ENCODE data around the gene CDH15.
"Not testable (repeated sequence)": the region's sequence is repeated elsewhere in the genome, so short reads cannot be mapped to it uniquely, and the experiment has no call there.

The CDH15 gene

DNA sequence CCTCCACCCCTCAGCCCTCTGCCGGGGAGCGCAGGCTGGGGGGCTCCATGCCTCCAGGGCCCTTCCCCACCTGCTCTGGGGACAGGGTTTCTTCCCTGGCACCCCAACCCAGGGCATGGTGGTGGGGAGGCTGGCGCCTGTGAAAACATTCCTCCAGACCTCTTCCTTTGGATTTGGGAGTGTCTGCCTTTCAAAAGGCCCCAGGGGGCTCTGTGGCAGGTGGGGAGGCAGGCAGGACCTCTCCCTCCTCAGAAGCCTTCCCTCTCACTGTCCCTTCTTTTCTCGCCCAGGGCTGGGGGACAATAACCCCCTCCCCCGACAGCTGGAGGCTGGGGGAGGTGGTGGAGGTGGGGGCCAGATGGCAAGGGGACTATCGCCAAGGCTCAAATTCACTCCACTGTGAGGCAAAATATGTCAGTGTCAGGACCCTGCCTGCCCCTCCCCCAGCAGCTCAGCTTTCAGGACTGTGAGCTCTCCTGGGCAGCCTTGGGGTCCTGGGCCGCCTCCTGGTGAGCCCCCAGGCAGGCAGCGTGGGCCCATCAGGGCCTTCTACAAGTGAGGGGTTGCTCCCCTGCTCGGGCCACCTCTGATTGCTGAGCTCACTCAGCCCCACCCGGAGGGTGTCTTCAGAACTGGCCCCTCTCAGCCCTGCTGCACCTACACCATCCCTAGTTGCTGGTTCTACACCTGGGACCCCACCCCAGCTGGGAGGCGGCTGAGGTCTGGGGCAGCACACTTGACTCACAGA lies 1.8 kb downstream of the CDH15 start:
- DNase-seq, result no peak

DNA sequence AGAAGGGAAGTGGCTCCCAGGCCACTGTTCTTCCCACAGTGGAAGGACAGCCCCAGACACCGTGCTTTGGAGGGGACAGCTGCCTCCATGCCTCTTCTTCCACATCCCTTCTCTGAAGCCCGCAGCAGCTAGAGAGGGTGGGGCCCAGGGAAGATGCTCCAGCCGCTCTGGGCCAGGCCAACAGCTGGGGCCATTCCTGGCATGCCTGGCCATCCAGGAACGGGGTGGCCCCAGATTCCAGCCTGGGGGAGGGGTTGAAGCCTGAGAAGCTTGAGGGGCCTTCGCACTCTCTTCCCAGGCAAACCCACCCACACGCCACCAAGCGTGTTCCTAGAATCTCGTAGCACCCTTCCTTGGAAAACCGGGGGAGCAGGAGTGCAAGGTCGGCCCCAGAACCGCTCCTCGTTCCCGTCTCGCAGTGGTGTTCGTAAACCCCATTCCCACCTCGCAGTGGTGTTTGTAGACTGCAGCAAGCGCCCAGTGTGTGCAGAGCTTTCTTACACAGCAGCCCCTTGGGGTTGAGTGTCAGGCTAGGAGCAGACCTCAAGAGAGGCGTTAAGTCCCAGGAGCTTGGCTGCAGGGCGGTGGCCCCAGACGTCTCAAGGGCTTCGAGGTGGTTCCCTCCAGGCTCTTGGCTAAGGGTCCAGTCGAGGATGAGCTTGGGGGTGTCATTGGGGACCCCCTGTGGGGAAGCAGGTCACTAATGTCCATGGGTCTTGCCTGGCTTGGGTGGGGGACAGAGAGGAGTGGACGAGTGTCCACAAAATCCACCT lies 2.7 kb downstream of the CDH15 start:
- DNase-seq, result no peak

DNA sequence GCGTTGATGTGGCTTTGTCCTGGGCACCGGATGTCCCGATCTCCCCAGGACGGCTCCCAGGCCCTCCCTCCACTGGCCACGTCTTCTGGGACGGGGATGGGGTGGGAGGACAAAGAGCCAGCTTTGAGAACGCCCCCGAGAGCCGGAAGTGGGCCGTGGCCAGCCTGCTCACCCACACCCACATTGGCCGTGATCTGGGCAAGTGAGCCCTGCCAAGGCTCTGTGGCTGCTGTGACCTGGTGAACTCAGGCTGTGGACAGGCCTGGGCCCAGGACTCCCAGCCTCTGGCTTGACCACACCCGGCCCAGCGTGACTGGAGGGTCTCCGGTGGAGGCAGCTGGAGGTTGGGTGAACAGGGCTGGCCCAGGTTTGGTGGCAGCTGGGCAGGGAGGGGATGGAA lies 3.3 kb downstream of the CDH15 start:
- DNase-seq, result no peak

DNA sequence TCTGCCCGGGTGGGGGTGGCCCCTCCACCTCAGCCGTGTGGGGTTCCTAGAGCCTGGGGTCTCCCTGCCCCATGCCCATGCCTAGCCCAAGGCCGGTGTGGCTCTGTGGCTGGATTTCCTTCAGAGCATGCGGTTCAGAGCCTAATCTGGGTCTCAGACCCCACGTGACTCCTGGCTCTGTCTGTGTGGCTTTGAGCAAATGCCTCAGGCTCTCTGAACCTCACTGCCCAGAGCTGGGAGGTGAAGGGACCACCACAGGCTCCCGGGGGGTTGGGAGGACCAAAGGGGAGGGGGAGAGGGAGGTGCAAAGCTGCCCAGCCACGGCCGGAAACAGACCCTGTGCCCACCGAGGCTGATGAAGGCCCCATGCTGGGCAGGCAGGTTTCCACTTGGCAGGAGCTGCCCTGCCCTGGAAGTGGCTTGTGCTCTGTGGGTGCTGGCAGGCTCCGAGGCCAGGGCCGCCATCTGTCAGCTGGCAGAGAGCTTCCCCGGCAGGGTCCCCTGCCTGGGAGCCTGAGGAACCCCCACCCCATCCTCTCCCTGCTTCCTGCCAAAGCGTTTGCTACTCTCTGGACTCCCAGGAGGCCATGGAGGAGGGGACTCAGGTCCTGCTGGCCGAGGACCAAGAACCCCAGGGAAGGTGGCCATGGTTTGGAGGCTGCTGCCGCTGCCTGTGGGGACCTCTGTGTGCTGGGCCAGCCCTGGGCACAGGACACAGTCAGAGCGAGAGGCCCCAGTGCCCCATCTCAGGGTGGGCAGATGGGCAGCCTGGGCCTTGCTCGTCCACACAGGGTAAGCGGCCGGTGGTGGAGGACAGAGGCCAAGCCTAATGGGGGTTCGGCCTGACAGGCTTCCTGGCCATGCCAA lies 4.0 kb downstream of the CDH15 start:
- no peak for DNase-seq

DNA sequence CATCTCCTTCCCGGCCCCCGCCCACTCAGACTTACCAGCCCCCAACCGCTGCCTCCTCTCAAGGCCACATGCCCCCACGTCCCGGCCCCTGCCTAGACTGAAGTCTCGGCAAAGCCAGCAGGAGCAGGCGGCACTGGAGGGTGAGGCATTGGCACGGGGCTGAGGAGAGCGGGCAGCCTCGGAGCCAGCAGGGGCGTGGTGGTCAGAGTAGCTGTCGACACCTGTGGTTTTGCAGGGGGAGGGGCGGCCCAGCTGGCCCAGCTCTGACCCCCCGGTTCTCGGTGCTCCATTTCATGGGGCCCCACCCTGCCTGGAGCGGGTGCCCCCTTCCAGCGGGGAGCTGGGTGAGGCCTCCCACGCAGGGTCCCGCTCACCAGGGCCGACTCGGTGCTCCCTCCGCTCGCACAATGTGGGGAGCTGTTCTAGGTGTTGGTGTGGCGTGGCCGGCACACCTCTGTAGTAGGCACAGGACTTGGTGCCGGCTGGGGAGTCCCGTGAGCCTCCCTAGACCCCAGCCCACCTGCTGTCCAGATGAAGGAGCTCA lies 4.7 kb downstream of the CDH15 start:
- DNase-seq, result no peak

DNA sequence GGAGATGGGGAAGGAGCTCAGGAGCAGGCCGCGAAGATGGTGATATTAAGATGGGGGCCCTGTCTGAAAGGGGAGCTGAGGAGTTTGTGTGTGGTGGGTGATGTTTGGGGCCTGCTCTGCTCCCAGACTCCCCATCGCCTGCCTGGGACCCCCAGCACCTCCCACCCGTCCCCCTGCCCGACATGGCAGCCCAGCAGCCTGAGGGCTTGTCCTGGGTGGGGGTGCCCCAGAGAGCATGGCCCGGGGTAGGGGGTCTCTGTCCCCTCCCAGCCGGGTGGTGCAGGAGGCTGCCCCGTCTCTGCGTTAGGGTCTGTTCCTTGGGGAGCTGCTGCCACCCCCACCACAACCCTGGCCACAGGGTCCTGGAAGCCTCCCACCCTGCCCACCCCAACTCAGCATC lies 5.2 kb downstream of the CDH15 start:
- no peak for DNase-seq

DNA sequence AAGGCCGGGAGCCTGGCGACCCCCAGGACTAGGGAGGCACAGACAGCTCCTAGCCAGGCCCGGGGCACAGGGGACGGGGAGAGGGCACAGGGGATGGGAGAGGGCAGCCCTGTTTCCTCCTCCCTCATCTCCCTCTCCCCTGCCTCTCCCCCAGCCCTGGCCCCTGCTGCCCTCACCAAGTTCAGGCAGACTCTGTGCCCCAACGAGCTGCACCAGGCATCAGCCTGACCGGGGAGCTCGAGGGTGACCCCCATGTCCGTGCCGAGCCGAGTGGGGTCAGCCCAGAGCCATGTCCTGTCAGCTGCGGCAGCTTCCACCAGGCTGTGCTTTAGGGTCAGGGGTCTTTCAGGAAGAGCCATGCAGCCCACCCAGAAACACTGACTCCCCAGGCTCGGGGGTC lies 6.0 kb downstream of the CDH15 start:
- no peak for DNase-seq

DNA sequence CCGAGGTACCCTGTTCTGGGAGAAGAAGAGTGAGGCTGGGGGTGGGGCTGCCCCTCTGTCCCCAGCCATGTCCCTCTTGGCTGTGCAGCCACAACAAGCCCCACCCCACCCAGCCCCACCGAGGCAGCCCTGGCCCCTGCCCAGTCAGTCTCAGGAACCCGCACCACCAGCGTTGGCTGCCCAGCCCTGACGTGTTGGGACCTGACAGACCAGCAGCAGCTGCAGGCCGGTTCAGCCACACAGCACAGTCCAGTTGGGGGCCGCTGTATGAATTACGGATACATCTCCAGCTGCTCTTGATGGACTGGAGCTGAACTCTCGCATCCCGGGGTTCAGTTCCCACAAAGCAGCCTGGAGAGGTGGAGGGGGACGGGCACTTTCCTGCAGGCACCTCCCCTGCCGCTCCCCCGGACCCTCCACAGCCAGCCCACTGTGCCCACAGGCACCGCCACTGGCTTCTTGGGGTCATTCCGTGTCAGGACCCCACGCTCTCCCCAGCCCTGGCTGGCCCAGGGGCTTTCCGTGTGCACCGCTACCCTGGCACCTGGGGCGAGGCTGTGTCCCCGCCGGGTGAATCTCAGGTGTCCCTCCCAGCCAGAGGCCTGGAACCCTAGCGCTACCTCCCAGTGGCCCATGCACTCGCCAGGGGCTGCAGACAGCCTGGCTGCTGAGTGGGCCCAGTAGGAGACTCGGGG lies 7.1 kb downstream of the CDH15 start:
- no peak for DNase-seq

DNA sequence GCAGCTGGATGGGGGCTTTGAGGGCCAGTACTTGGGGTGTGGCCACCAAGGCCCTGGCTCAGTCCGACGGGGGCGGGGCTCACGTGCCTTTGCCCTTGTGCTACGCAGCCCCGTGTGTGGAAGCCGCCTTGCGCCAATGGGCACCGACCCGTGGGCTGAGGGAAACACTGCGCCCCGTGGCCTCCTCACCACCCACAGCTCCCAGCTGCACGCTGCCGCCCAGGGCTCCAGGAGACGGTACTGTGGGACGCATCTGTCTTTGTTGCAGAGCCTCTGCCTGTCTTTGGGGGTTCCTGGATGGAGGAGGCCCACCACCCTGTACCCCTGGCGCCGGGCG lies 7.6 kb downstream of the CDH15 start:
- no peak for DNase-seq

DNA sequence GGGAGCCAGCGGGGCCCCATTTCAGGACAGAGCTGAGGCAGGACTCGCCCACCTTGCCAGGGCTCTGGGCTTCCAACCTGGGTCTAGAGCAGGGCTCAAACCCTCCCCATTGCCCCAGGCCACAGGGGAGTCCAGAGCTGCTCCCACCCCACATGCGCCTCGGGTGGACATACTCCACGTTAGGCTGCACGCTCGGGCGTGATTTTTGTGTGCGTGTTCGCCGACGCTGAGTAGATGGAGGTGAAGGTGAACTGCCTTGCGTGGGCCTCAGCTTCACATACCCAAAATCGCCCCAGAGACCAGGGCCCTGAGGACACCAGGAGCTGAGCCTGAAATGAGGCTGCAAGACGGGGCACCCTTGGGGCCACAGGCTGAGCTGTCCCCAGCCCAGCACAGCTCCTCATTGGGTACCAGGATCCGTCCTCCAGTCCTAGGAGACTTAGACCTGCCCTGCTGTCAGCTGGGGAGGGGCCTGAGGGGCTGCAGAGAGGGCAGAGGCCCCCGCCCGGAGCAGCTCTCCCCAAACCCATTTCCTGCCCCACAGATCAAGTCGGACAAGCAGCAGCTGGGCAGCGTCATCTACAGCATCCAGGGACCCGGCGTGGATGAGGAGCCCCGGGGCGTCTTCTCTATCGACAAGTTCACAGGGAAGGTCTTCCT lies 8.2 kb downstream of the CDH15 start:
- no peak for DNase-seq

DNA sequence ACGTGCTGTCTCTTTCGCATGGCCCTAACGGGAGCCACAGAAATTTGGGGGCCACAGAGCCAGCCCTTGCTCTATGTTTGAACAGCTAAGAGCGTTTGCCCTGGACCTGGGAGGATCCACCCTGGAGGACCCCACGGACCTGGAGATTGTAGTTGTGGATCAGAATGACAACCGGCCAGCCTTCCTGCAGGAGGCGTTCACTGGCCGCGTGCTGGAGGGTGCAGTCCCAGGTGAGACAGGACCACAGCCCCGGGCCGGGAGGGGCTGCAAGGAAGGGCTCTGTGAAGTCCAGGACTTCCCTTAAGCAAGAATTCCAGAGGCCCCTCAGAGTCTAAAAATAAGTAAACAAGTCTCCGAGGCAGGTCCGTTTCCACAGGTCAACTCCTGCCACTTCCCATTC lies 11.9 kb downstream of the CDH15 start:
- DNase-seq, result no peak

DNA sequence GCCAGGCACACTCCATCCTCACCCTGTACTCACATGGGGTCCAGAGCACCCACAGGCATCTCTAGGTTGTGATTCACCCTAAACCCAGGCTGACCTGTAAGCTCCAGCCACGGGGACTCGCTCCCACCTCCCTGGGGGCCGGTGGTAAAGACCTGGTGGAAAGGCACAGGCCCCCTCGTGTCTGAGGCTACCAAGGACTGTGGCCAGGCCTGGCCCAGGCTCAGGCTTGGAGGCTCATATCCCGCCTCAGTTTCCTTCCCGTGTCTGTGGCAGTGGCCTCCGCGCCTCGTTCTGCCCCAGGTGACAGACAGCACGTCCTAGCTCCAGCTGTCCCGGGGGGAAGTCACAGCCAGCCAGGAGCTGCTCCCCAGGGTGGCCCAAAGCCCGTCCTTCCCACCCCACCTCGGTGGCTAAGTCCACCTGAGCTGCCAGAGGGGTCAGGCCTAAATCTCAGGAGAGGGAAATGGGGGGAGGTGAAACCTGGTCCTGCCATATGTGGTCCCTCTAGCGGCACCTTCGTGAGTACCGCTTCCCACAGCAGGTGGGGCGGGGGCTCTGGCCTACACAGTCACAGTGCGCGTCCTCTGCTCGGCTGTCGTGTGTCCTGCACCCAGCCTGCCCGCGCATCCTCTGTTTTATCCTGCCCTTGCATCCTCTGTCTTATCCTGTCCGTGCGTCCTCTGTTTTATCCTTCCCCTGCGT lies 12.6 kb downstream of the CDH15 start:
- no peak for DNase-seq

DNA sequence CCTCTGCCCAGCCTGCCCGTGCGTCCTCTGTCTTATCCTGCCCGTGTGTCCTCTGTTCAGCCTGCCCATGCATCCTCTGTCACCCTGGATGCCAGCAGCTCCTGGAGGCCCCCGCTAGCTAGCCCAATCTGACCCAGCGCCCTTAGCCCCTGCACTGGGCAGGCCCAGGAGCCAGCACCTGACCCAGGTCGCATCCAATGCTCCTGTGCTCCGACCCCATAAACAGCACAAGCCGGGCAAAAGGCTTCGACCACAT lies 13.1 kb downstream of the CDH15 start:
- DNase-seq, result no peak

DNA sequence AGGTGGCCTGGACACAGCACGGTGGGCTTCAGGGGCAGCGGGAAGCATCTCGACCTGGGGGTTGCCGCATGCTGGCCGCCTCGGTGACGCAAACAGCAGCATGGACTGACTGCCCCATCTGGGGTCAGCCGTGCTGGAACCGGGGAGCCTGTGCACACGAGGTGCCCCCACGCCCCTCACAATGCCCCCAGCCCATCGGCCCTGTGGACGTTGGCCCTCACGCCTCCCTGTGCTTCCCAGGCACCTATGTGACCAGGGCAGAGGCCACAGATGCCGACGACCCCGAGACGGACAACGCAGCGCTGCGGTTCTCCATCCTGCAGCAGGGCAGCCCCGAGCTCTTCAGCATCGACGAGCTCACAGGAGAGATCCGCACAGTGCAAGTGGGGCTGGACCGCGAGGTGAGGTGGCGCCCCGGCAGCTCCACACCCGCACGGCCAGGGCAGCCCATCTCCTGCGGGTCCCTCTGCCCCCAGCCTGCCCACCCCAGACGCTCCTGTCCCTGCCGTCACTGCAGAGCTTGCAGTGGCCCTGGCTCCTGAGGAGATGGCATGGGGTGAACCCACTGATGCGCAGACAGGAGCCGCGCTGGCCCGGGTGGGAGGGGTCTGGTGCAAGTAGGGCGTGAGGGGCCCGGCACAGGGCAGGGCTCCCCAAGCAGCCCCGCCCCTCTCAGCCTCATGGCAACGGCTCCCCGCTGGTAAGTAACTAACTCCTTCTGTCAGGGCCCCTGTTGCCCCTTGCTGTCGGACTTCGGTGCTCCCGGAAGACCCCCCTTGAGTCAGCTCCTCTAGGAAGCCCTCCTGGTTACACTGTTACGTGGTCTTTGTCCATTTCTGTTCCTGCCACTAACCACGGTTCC lies 13.6 kb downstream of the CDH15 start:
- DNase-seq, result no peak

DNA sequence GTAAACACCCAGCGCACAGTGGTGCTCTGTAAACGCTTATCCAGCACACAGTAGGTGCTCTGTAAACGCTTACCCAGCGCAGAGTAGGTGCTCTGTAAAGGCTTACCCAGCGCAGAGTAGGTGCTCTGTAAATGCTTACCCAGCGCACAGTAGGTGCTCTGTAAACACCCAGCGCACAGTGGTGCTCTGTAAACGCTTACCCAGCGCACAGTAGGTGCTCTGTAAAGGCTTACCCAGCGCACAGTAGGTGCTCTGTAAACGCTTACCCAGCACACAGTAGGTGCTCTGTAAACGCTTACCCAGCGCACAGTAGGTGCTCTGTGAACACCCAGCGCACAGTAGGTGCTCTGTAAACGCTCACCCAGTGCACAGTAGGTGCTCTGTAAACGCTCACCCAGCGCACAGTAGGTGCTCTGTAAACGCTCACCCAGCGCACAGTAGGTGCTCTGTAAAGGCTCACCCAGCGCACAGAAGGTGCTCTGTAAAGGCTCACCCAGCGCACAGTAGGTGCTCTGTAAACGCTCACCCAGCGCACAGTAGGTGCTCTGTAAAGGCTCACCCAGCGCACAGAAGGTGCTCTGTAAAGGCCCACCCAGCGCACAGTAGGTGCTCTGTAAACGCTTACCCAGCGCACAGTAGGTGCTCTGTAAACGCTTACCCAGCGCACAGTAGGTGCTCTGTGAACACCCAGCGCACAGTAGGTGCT lies 14.5 kb downstream of the CDH15 start:
- DNase-seq, result not testable (repeated sequence)

DNA sequence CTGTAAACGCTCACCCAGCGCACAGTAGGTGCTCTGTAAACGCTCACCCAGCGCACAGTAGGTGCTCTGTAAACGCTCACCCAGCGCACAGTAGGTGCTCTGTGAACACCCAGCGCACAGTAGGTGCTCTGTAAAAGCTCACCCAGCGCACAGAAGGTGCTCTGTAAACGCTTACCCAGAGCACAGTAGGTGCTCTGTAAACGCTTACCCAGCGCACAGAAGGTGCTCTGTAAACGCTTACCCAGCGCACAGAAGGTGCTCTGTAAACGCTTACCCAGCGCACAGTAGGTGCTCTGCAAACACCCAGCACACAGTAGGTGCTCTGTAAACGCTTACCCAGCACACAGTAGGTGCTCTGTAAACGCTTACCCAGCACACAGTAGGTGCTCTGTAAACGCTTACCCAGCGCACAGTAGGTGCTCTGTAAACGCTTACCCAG lies 15.1 kb downstream of the CDH15 start:
- not testable (repeated sequence) for DNase-seq

DNA sequence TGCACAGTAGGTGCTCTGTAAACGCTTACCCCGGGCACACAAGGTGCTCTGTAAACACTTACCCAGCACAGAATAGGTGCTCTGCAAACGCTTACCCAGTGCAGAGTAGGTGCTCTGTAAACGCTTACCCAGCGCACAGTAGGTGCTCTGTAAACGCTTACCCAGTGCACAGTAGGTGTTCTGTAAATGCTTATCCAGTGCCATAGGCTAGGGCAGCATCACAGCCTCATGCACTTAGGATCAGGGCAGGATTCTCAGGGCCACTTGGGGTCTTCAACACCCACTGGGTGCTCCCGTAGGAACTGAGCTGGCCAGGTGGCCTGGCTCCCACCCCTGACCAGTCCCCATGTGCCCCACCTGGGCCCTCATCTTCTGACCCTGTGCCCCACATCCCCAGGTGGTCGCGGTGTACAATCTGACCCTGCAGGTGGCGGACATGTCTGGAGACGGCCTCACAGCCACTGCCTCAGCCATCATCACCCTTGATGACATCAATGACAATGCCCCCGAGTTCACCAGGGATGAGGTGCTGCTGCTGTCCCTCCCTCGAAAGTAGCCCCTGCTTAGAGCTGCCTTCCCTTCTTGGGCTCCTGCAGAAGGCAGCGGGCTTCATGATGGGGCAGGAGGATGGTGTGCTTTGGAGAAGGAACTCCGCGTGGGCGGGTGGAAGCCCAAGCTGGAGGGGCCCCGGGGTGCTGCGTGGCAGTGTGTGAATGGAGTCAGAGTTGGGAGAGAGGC lies 15.7 kb downstream of the CDH15 start:
- DNase-seq, result no peak

DNA sequence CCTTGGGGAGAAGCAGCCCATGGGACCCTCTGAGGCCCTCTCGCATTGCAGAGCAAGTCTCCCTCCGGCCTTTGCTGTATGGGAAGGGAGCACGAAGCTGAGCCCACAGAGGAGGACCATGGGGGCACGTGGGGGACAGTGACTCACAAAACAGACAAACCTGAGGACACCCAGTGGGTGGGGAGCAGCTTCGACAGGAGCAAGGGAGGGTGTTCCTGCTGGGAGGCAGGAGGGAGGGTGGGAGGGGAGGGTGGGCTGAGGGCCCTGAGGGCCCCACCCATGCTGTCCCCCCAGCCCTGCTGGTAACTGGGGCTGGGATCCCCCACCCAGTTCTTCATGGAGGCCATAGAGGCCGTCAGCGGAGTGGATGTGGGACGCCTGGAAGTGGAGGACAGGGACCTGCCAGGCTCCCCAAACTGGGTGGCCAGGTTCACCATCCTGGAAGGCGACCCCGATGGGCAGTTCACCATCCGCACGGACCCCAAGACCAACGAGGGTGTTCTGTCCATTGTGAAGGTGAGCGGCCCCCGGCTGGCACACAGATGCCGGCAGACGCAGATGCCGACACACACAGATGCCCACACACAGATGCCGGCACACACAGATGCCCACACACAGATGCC lies 16.3 kb downstream of the CDH15 start:
- DNase-seq, result no peak
